Smooth muscle cell of trachea (primary cell): ENCODE data around the gene OPN1SW. TPM values are rescaled to one million over a fixed set of nuclear protein-coding genes. Genes with fewer than 3 reads are reported as not detected.

Source experiments
- total RNA-seq: library from RNA; depleted of rRNA; stranded (reverse); fragments of >200 nt; gene quantifications from 2 replicates; pipeline ENCODE4 v1.2.1, GENCODE V29; 2014

The OPN1SW gene
- not detected in 2 replicates for total RNA-seq

GRCh38 chr7:128775744-128776474 lies at the start of gene OPN1SW:
Gene OPN1SW, minus strand, starts transcription at chr7:128775794. Its CDS starts 13 bp downstream, at chr7:128775781.

GRCh38 chr7:128791121-128791971 lies 15.8 kb upstream of the OPN1SW start, which contains the start of gene CCDC136:
Gene CCDC136, plus strand, starts transcription at chr7:128791968. Its CDS starts 444 bp downstream, at chr7:128792412.

GRCh38 chr7:128739048-128739962 lies 36.3 kb downstream of the OPN1SW start, which contains the start of gene CALU:
Gene CALU, plus strand, starts transcription at chr7:128739359. Its CDS starts 9,225 bp downstream, at chr7:128748584.

Other genes starting within 250 kb of the OPN1SW start
- gene GARIN1A, start 103.5 kb downstream of the OPN1SW start, total RNA-seq: 1.5 TPM in 2 replicates
- gene CALU, start 36.4 kb downstream of the OPN1SW start, total RNA-seq: 765 and 1,135 TPM in 2 replicates
- 11.1 and 15.6 TPM in 2 replicates for gene CCDC136, start 16.2 kb upstream of the OPN1SW start, total RNA-seq
- 265 and 462 TPM in 2 replicates for gene FLNC, start 54.6 kb upstream of the OPN1SW start, total RNA-seq
- 85.5 and 156 TPM in 2 replicates for gene ATP6V1F, start 87.1 kb upstream of the OPN1SW start, total RNA-seq
- gene KCP, start 134.9 kb upstream of the OPN1SW start, total RNA-seq: under 0.01 and 0.66 TPM in 2 replicates
- 0.83 TPM in 1 of 2 replicates, not detected in the other for gene IRF5, start 162.1 kb upstream of the OPN1SW start, total RNA-seq